Fibroblast of the aortic adventitia (primary cell): ENCODE results near the gene KCNJ6. TPM values are rescaled to one million over a fixed set of nuclear protein-coding genes. Genes with fewer than 3 reads are reported as not detected.
"Not testable (repeated sequence)": the region's sequence is repeated elsewhere in the genome, so short reads cannot be mapped to it uniquely, and the experiment has no call there.

ENCODE experiments used
- DNase-seq: peaks from one replicate; pipeline ENCODE4 v3.0.0-alpha.2; 2010; ENCODE audit warnings: low read depth
- H3K4me3 ChIP-seq: 2 replicates; pipeline ENCODE4 v1.5.1; 2011; ENCODE audit warnings: low read depth, mild to moderate bottlenecking, control low read depth, low read length, moderate library complexity
- total RNA-seq: library from RNA; depleted of rRNA; stranded (reverse); fragments of >200 nt; gene quantifications from 2 replicates; pipeline ENCODE4 v1.2.3, GENCODE V29; 2012; ENCODE audit warnings: low replicate concordance
- TF ChIP-seq, protein P1 (sequence below): IDR thresholded peaks from 2 replicates; pipeline ENCODE4 v1.5.1; 2011; ENCODE audit warnings: mild to moderate bottlenecking, low read length, control low read depth, inconsistent platforms; ENCODE audit not compliant: insufficient read depth

The KCNJ6 gene
- total RNA-seq, 1 donor, result under 0.01 TPM

DNA sequence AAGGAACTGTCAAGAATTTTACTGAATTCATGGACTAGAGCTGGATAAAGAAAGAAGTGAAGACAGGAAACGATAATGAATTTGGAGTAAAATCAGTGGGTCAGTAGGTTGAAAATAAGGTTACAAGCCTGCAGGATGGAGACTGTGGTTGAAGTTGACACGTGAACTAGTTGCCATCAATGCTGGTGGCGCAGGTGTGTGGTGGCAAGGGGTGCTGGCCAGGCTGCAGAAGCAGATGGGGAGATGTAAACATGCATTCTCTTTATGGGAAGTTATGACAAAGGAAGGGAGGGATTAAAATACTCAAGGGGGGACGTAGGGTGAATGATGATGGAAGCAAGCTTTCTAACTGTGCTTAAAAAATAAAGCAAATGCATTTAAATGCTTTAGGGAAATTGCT lies 263.1 kb downstream of the KCNJ6 start:
- no peak overlapping the region for H3K4me3 ChIP-seq
- TF ChIP-seq, protein P1, sequence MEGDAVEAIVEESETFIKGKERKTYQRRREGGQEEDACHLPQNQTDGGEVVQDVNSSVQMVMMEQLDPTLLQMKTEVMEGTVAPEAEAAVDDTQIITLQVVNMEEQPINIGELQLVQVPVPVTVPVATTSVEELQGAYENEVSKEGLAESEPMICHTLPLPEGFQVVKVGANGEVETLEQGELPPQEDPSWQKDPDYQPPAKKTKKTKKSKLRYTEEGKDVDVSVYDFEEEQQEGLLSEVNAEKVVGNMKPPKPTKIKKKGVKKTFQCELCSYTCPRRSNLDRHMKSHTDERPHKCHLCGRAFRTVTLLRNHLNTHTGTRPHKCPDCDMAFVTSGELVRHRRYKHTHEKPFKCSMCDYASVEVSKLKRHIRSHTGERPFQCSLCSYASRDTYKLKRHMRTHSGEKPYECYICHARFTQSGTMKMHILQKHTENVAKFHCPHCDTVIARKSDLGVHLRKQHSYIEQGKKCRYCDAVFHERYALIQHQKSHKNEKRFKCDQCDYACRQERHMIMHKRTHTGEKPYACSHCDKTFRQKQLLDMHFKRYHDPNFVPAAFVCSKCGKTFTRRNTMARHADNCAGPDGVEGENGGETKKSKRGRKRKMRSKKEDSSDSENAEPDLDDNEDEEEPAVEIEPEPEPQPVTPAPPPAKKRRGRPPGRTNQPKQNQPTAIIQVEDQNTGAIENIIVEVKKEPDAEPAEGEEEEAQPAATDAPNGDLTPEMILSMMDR, result no peak
- DNase-seq, result no peak

DNA sequence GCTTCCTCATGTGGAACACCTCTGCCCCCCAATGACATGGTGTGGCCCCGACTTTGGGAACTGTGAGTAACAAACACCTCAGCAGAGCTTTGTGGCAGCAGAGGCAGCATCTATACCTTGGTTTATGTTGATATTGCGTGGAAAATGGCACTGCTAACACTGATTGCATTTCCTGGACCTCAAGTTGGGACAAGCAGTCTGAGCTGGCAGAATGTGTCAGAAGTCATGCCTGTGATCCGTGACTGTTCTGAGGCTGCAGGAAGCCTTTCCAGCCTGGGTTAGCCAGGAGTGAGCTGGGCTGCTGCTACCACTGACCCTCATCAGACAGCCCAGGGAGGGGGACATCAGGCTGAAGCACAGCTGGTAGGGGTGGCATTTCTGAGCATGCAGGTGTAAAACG lies 268.5 kb downstream of the KCNJ6 start:
- H3K4me3 ChIP-seq, result no peak overlapping the region
- TF ChIP-seq, protein P1, result no peak
- DNase-seq, result no peak

DNA sequence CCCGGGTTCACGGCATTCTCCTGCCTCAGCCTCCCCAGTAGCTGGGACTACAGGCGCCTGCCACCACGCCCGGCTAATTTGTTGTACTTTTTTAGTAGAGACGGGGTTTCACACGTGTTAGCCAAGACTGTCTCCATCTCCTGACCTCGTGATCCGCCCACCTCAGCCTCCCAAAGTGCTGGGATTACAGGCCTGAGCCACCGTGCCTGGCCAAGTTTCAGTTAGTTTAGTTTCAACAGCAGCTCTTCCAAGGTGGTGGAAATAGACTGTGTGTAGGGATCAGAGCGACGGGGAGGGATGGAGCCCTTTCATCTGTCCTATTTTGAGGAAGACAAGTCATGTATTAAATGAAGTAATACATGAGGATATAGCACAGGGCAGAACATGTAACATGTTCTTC lies 269.5 kb downstream of the KCNJ6 start:
- H3K4me3 ChIP-seq, DNase-seq: not testable (repeated sequence)

DNA sequence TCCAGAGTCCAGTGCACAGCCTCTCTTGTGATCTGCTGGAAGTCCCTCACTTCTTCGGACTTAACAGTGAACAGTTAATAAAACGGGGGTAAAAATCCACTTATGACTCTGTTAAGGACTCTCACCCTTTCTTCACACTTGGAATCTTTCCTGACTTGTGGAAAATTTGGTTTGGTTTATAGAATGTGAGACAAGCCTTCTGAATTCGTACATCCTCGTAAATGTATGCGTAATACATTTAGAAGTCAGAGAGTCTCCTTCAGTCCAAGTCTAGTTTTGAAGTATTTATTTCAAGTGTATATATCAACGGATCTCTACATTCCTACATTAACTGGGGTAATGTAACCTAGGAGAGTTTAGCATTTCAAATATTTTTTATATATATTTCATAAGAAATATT lies 270.4 kb downstream of the KCNJ6 start:
- no peak overlapping the region for H3K4me3 ChIP-seq
- TF ChIP-seq, protein P1, result no peak
- no peak for DNase-seq

DNA sequence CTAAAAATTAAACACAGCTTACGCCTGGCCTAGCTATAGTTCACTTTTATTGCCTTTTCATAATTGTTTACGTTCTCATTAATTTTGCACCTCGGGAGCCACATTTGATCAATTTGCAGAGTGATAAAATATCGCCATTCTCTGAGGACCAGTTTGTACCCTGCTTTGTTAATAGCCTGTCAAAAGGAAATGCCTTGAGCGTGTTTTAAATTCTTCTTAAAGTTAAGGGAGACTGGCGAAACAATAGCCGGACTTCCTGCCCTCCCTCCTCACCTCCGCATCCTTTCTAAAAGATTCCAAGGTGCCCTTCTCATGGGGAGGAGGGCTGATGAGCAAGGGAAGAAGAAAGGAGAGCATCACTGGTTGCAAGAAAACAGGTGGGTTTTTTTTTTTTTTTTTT lies 271.6 kb downstream of the KCNJ6 start:
- no peak overlapping the region for H3K4me3 ChIP-seq
- TF ChIP-seq, protein P1, result no peak
- DNase-seq, result no peak

DNA sequence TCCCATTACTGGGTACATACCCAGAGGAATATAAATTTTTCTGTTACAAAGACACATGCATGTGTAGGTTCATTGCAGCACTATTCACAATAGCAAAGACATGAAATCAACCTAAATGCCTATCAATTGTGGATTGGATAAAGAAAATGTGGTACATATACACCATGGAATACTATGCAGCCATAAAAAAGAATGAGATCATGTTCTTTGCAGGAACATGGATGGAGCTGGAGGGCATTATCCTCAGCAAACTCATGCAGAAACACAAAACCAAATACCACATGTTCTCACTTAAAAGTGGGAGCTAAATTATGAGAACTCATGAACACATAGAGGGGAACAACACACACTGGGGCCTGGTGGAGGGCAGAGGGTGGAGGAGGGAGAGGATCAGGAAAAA lies 272.4 kb downstream of the KCNJ6 start:
- DNase-seq, H3K4me3 ChIP-seq: not testable (repeated sequence)

DNA sequence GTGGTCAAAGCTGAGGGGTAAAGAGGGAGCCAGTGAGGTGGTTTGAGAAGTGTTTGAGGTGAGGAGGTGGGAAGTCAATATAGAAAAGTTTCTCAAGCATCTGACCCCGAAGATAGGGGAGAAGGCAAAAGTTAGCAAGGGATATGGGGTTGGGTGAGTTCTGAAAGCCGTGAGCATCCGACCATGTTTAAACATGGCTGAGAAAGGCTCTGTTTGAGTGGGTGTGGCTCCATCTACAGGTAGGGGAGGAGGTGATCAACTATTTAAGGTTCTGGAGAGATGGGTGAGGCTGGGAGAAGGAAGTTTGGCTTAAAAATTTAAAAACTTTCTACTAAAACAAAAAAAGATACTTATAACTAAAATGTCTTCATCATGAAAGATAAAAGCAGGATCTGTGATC lies 273.8 kb downstream of the KCNJ6 start:
- TF ChIP-seq, protein P1, result no peak
- no peak for DNase-seq
- no peak overlapping the region for H3K4me3 ChIP-seq

DNA sequence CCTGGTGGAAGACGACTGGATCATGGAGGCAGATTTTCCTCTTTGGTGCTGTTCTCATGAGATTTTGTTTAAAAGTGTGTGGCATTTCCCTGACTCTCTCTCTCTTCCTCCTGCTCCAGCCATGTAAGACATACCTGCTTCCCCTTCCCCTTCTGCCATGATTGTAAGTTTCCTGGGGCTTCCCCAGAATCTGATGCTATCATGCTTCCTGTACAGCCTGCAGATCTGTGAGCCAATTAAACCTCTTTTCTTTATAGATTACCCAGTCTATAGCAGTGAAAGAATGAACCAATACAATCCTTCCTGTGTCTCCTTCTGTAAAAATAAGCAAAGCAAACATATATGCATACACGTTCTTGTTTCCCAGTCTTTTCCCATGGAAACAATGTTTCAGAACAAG lies 276.5 kb downstream of the KCNJ6 start:
- H3K4me3 ChIP-seq, result no peak overlapping the region
- TF ChIP-seq, protein P1, result no peak
- no peak for DNase-seq
